A549 (cell line): ENCODE results near the gene DGKA. TPM values are rescaled to one million over a fixed set of nuclear protein-coding genes. Genes with fewer than 3 reads are reported as not detected.

ENCODE experiments used
- ATAC-seq, 2 experiments: fragments of 200-7000 bp in 1 of 2; fragments of >200 bp in 1 of 2; cut with Nextera tagmentation in 1 of 2; cut with Tn5 transposase in 1 of 2; 3 replicates each; pipeline versions ENCODE4 v1.8.0 to v1.9.1; 2018 to 2020; ENCODE audit warnings: mild to moderate bottlenecking in 1 of 2, moderate library complexity in 1 of 2
- CTCF ChIA-PET: fragments of 300-600 bp; sonication (Branson Sonifier 250); formaldehyde crosslinking; extraction: SDS; loops from one replicate; lab custom pipeline; 2021; ENCODE audit warnings: antibody characterized with exemption, inconsistent platforms; lab: Yijun Ruan, JAX
- POLR2A ChIA-PET: fragments of 350-600 bp; formaldehyde crosslinking; extraction: SDS; loops from one replicate; lab custom pipeline; 2021; ENCODE audit warnings: antibody characterized with exemption, inconsistent platforms; lab: Yijun Ruan, JAX
- DNase-seq, 2 experiments: peaks; one replicate each; pipeline versions ENCODE4 v3.0.0 to v3.0.0-alpha.2; 2011 to 2016; ENCODE audit warnings: low read depth in 1 of 2, low spot score in 1 of 2
- FAIRE-seq: peaks from 2 replicates; lab custom pipeline; 2011; peaks lifted over from hg19 to GRCh38; lab: Jason Lieb, UNC
- H3K27ac ChIP-seq, 2 experiments: fragments of >200 bp; sonication (Bioruptor Twin); formaldehyde crosslinking; 3 replicates each; pipeline ENCODE4 v1.5.1; 2016 to 2017
- H3K4me1 ChIP-seq: fragments of >200 bp; sonication (Bioruptor Twin); formaldehyde crosslinking; 3 replicates; pipeline ENCODE4 v1.6.1; 2016
- H3K4me2 ChIP-seq: fragments of >200 bp; sonication (Bioruptor Twin); formaldehyde crosslinking; 3 replicates; pipeline ENCODE4 v1.6.1; 2016
- H3K4me3 ChIP-seq: fragments of >200 bp; sonication (Bioruptor Twin); formaldehyde crosslinking; 3 replicates; pipeline ENCODE4 v1.5.1; 2016
- H3K9me3 ChIP-seq: fragments of >200 bp; sonication (Bioruptor Twin); formaldehyde crosslinking; 3 replicates; pipeline ENCODE4 v1.6.1; 2016
- BHLHE40 ChIP-seq: IDR thresholded peaks from 2 replicates; pipeline ENCODE4 v1.6.1; 2012; ENCODE audit warnings: low read depth, low read length, inconsistent platforms
- CBX2 ChIP-seq: fragments of 200-600 bp; sonication (generic); IDR thresholded peaks from 2 replicates; pipeline ENCODE4 v1.6.1; 2016; ENCODE audit warnings: low read depth, mild to moderate bottlenecking, borderline replicate concordance
- CBX8 ChIP-seq: fragments of 200-600 bp; sonication (generic); IDR thresholded peaks from 2 replicates; pipeline ENCODE4 v1.6.1; 2016
- CEBPB ChIP-seq, 2 experiments: fragments of >200 bp in 1 of 2; sonication (Bioruptor Twin) in 1 of 2; formaldehyde crosslinking in 1 of 2; IDR thresholded peaks; 2 replicates each; pipeline ENCODE4 v1.6.1; 2012 to 2016
- CHD2 ChIP-seq: fragments of 150-350 bp; IDR thresholded peaks from 2 replicates; pipeline ENCODE4 v1.6.1; 2014; ENCODE audit warnings: low read length; ENCODE audit not compliant: partially characterized antibody
- E2F6 ChIP-seq: IDR thresholded peaks from 2 replicates; pipeline ENCODE4 v1.6.1; 2012; ENCODE audit warnings: low read depth, borderline replicate concordance
- ELK1 ChIP-seq: fragments of 150-350 bp; IDR thresholded peaks from 2 replicates; pipeline ENCODE4 v1.6.1; 2014; ENCODE audit warnings: low read depth, mild to moderate bottlenecking, low read length
- EP300 ChIP-seq, 2 experiments: fragments of >200 bp; sonication (Bioruptor Twin); formaldehyde crosslinking; IDR thresholded peaks; 2 replicates in 1 of 2; 3 replicates in 1 of 2; pipeline ENCODE4 v1.6.1; 2016 to 2017
- FOSB ChIP-seq: fragments of 250-450 bp; sonication (Bioruptor Pico); IDR thresholded peaks from 2 replicates; pipeline ENCODE4 v1.5.0; 2020; ENCODE audit warnings: mild to moderate bottlenecking, moderate library complexity
- FOSL2 ChIP-seq, 2 experiments: fragments of 450-650 bp in 1 of 2; fragments of >200 bp in 1 of 2; sonication (Bioruptor Twin) in 1 of 2; formaldehyde crosslinking; IDR thresholded peaks; 2 replicates each; pipeline versions ENCODE4 v1.5.0 to v1.6.1; 2016 to 2020; ENCODE audit warnings: mild to moderate bottlenecking in 1 of 2, moderate library complexity in 1 of 2
- HEYL ChIP-seq: fragments of 250-450 bp; sonication (Bioruptor Pico); IDR thresholded peaks from 2 replicates; pipeline ENCODE4 v1.8.0; 2021; ENCODE audit warnings: mild to moderate bottlenecking, moderate library complexity
- HMGXB4 ChIP-seq: fragments of 250-450 bp; sonication (Bioruptor Pico); IDR thresholded peaks from 2 replicates; pipeline ENCODE4 v1.5.0; 2021; ENCODE audit warnings: mild to moderate bottlenecking, moderate library complexity, borderline replicate concordance
- HOXA7 ChIP-seq: fragments of 250-450 bp; sonication (Bioruptor Pico); IDR thresholded peaks from 2 replicates; pipeline ENCODE4 v1.5.0; 2020; ENCODE audit warnings: mild to moderate bottlenecking, moderate library complexity
- JUN ChIP-seq, 2 experiments: fragments of >200 bp; sonication (Bioruptor Twin); formaldehyde crosslinking; IDR thresholded peaks; 2 replicates in 1 of 2; 3 replicates in 1 of 2; pipeline ENCODE4 v1.6.1; 2016 to 2017
- KDM5A ChIP-seq: fragments of 200-600 bp; sonication (generic); IDR thresholded peaks from 2 replicates; pipeline ENCODE4 v1.6.1; 2016; ENCODE audit warnings: antibody characterized with exemption, mild to moderate bottlenecking
- MAZ ChIP-seq: fragments of 150-350 bp; IDR thresholded peaks from 2 replicates; pipeline ENCODE4 v1.6.1; 2014; ENCODE audit warnings: antibody characterized with exemption, low read depth, low read length, borderline replicate concordance
- NFE2L2 ChIP-seq: fragments of 150-350 bp; conservative IDR thresholded peaks from 2 replicates; pipeline ENCODE4 v1.6.1; 2014; ENCODE audit warnings: low read length
- NR3C1 ChIP-seq: fragments of >200 bp; sonication (Bioruptor Twin); formaldehyde crosslinking; IDR thresholded peaks from 3 replicates; pipeline ENCODE4 v1.6.1; 2017
- RARB ChIP-seq: fragments of 250-450 bp; sonication (Bioruptor Pico); IDR thresholded peaks from 2 replicates; pipeline ENCODE4 v1.8.0; 2021; ENCODE audit warnings: mild to moderate bottlenecking, moderate library complexity
- RCOR1 ChIP-seq: fragments of 150-350 bp; IDR thresholded peaks from 2 replicates; pipeline ENCODE4 v1.6.1; 2014; ENCODE audit warnings: antibody characterized with exemption, low read length, low read depth
- SMC3 ChIP-seq: fragments of >200 bp; sonication (Bioruptor Twin); formaldehyde crosslinking; IDR thresholded peaks from 3 replicates; pipeline ENCODE4 v1.6.1; 2018; ENCODE audit warnings: inconsistent platforms
- TFCP2L1 ChIP-seq: fragments of 250-450 bp; sonication (Bioruptor Pico); IDR thresholded peaks from 2 replicates; pipeline ENCODE4 v1.5.0; 2021; ENCODE audit warnings: mild to moderate bottlenecking
- TP53 ChIP-seq: fragments of 250-450 bp; sonication (Bioruptor Pico); IDR thresholded peaks from 2 replicates; pipeline ENCODE4 v1.5.0; 2021; ENCODE audit warnings: mild to moderate bottlenecking, moderate library complexity
- USF2 ChIP-seq: fragments of 450-650 bp; IDR thresholded peaks from 2 replicates; pipeline ENCODE4 v1.6.1; 2014; ENCODE audit warnings: antibody characterized with exemption
- ZSCAN20 ChIP-seq: fragments of 250-450 bp; sonication (Bioruptor Pico); IDR thresholded peaks from 2 replicates; pipeline ENCODE4 v1.8.0; 2022; ENCODE audit warnings: mild to moderate bottlenecking, moderate library complexity
- WGBS: methylation state at CpG from one replicate; pipeline ENCODE4 v1.1.6; 2017; ENCODE audit errors: missing lambda C conversion rate; 5-methylcytosine and 5-hydroxymethylcytosine counted together
- polyA plus RNA-seq, 4 experiments: library from polyadenylated mRNA; depleted of rRNA in 3 of 4; stranded (reverse); fragments of >200 nt; fragmentation: RNase III in 1 of 4; extraction: RNeasy Plus Mini Kit Qiagen cat#74134 plus additional on column Dnase treatment in 1 of 4; gene quantifications; 2 replicates in 3 of 4; 3 replicates in 1 of 4; pipeline ENCODE4 v1.2.3, GENCODE V29; 2011 to 2017
- TF ChIP-seq, protein P1 (sequence below): IDR thresholded peaks from 2 replicates; pipeline ENCODE4 v1.6.1; 2012

The DGKA gene
- polyA plus RNA-seq, 2 of the 4 experiments (the other 2 are of a cell fraction), result 21.0 to 24.7 TPM

DNA sequence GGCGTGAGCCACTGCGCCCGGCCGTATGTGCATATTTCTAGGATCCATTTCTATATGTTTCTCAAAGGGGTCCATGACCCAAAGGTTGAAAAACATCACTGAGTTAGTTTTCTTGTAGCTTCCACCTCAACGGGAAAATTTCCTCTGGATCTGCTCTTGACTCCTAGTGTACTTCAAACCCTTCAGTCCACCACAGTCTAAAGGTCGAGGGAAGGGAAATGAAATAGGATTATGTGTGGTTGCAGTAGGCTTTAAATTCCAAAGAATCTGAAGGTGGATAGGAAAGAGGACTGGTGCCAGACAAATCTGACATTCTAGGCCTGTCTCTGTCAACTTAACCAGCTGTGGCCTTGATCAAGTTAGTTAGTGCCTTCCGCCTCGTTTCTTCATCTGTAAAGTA is 64.4 kb downstream of the DGKA start:
- WGBS, result 78% methylated on average over 8 of the region's 8 CpGs
- POLR2A ChIA-PET, result interaction anchor here (1.2 kb wide), 1 partner anchor 165 kb away, joined by 3 read pairs; no protein-coding TSS in a partner anchor

DNA sequence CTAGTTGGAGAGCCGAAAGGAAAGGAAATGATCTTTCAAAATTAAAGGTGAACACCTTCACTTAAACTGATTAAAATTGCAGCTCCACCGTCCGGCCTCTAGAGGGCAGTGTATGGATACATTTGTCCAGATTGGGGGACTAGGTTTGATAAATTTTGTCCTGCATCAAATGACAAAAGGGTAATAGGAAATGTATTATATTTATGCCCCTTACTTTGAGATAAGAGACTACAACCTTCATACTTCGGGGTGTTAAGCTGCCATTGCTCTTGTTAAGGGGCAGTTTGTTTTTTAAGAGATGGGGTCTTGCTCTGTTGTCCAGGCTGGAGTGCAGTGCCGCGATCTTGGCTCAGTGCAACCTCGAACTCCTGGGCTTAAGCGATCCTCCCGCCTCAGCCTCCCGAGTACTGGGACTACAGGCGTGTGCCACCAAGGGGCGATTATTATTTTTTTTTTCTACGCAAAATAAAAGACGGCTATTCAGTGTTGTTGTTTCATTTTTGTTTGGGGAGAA is 65.3 kb downstream of the DGKA start:
- DNase-seq (peak; percentile 66 to 77), ATAC-seq (peak; percentile 35 to 57; a peak in 3 of 6 replicates), FAIRE-seq (peak; percentile 68)
- Histone ChIP-seq H3K4me1 (peaks cover 10% of the 10 kb centered on the region), H3K9me3 (no peaks in the 10 kb centered on the region), H3K4me3 (peak overlapping the region; percentile 67), H3K4me2 (peak overlapping the region; percentile 73), H3K27ac (peak overlapping the region; percentile 77 to 89)
- 18% methylated on average over 14 of the region's 14 CpGs for WGBS
- POLR2A ChIA-PET, result interaction anchor here (0.6 to 1.9 kb wide), 5 partner anchors 23 to 166 kb away, joined by 3 to 7 read pairs (median 5); partner anchors contain the start of genes PA2G4 and RAB5B
- CTCF ChIA-PET, result interaction anchor here (0.6 to 6.1 kb wide), 43 partner anchors 8 to 286 kb away, joined by 3 to 96 read pairs (median 5); partner anchors contain the start of genes DGKA, GDF11, IKZF4 and PA2G4
- no peak for TF ChIP-seq CEBPB (IDR thresholded peaks at IDR 0.05)
- no peak for TF ChIP-seq TFCP2L1
- TF ChIP-seq KDM5A, result 0 out of 2 replicates have a peak, but pooled peaks have one; percentile 6
- TF ChIP-seq SMC3, result peak; percentile 61; the same call in 2 of the 3 replicates
- TF ChIP-seq E2F6, result no peak
- no peak for TF ChIP-seq RARB (CRISPR knock-in tag)
- TF ChIP-seq ELK1, result no peak
- no peak; a peak in 1 of 5 replicates for TF ChIP-seq JUN (IDR thresholded peaks at IDR 0.05)
- no peak for TF ChIP-seq NFE2L2
- no peak for TF ChIP-seq HOXA7 (CRISPR knock-in tag)
- TF ChIP-seq HEYL, result no peak
- TF ChIP-seq FOSB (CRISPR knock-in tag), result no peak
- TF ChIP-seq FOSL2 (IDR thresholded peaks at IDR 0.05), result no peak
- TF ChIP-seq FOSL2 (CRISPR knock-in tag; IDR thresholded peaks at IDR 0.05), result no peak
- TF ChIP-seq MAZ, result no peak

More for the DNA sequence above, 64.4 kb downstream of the DGKA start:
- ATAC-seq (no peak), FAIRE-seq (no peak), DNase-seq (no peak)
- no peaks in the 10 kb centered on the region for H3K9me3 ChIP-seq
- H3K27ac ChIP-seq, result no peak overlapping the region
- no peak for TF ChIP-seq JUN (IDR thresholded peaks at IDR 0.05)
- TF ChIP-seq, protein P1, sequence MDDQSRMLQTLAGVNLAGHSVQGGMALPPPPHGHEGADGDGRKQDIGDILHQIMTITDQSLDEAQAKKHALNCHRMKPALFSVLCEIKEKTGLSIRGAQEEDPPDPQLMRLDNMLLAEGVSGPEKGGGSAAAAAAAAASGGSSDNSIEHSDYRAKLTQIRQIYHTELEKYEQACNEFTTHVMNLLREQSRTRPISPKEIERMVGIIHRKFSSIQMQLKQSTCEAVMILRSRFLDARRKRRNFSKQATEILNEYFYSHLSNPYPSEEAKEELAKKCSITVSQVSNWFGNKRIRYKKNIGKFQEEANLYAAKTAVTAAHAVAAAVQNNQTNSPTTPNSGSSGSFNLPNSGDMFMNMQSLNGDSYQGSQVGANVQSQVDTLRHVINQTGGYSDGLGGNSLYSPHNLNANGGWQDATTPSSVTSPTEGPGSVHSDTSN, result no peak
- TF ChIP-seq KDM5A, result no peak
- no peak for TF ChIP-seq EP300 (IDR thresholded peaks at IDR 0.05)
- no peak for TF ChIP-seq BHLHE40
- no peak for TF ChIP-seq CBX8
- TF ChIP-seq RARB (CRISPR knock-in tag), result no peak
- TF ChIP-seq CBX2, result no peak
- TF ChIP-seq NR3C1, result no peak
- TF ChIP-seq CHD2, result no peak
- TF ChIP-seq ELK1, result no peak
- TF ChIP-seq RCOR1, result no peak
- no peak for TF ChIP-seq CEBPB (IDR thresholded peaks at IDR 0.05)
- no peak for TF ChIP-seq TP53 (CRISPR knock-in tag)
- no peak for TF ChIP-seq USF2
- no peak for TF ChIP-seq HMGXB4 (CRISPR knock-in tag)
- no peak for TF ChIP-seq ZSCAN20 (CRISPR knock-in tag)
- H3K4me2 ChIP-seq, result no peak overlapping the region
- CTCF ChIA-PET, result interaction anchor here (0.5 to 6.1 kb wide), 38 partner anchors 9 to 308 kb away, joined by 3 to 96 read pairs (median 6); partner anchors contain the start of genes GDF11, IKZF4, RAB5B and SMARCC2
- H3K4me1 ChIP-seq, result peaks cover 6% of the 10 kb centered on the region; the same call in 1 of the 3 replicates
- H3K4me3 ChIP-seq, result no peak overlapping the region
